H9 (cell line): Measurements from ENCODE around the gene METTL1. TPM values are rescaled to one million over a fixed set of nuclear protein-coding genes. Genes with fewer than 3 reads are reported as not detected.

Experiments
- DNase-seq: peaks from one replicate; pipeline ENCODE4 v3.0.0-alpha.2; 2017
- H2AFZ ChIP-seq: one replicate; pipeline ENCODE4 v1.6.1; 2013; ENCODE audit warnings: mild to moderate bottlenecking, low read length, control low read depth, moderate library complexity
- H2AK5ac ChIP-seq: 2 replicates; pipeline ENCODE4 v1.6.1; 2013; ENCODE audit warnings: low read length, control low read depth, mixed read lengths; ENCODE audit not compliant: insufficient read length
- H2BK120ac ChIP-seq: one replicate; pipeline ENCODE4 v1.6.1; 2013; ENCODE audit warnings: low read depth, mild to moderate bottlenecking, low read length, control low read depth, inconsistent platforms; ENCODE audit not compliant: poor library complexity, severe bottlenecking
- H2BK12ac ChIP-seq: 2 replicates; pipeline ENCODE4 v1.6.1; 2013; ENCODE audit warnings: low read length, control low read depth, mixed read lengths, low read depth; ENCODE audit not compliant: insufficient read length
- H2BK15ac ChIP-seq: 2 replicates; pipeline ENCODE4 v1.6.1; 2013; ENCODE audit warnings: low read depth, low read length, control low read depth
- H2BK20ac ChIP-seq: one replicate; pipeline ENCODE4 v1.6.1; 2013; ENCODE audit warnings: low read depth, mild to moderate bottlenecking, low read length, control low read depth, inconsistent platforms; ENCODE audit not compliant: poor library complexity, severe bottlenecking
- H2BK5ac ChIP-seq: 2 replicates; pipeline ENCODE4 v1.6.1; 2013; ENCODE audit warnings: low read length, control low read depth, mixed read lengths; ENCODE audit not compliant: insufficient read length
- H3K14ac ChIP-seq: 2 replicates; pipeline ENCODE4 v1.6.1; 2013; ENCODE audit warnings: low read length, control low read depth; ENCODE audit not compliant: insufficient read depth
- H3K18ac ChIP-seq: 2 replicates; pipeline ENCODE4 v1.6.1; 2013; ENCODE audit warnings: low read depth, mild to moderate bottlenecking, mixed read lengths, low read length, control low read depth; ENCODE audit not compliant: insufficient read length
- H3K23ac ChIP-seq: 2 replicates; pipeline ENCODE4 v1.6.1; 2013; ENCODE audit warnings: low read length, control low read depth, mixed read lengths, low read depth; ENCODE audit not compliant: insufficient read length
- H3K23me2 ChIP-seq: 2 replicates; pipeline ENCODE4 v1.6.1; 2013; ENCODE audit warnings: low read depth, mild to moderate bottlenecking, mixed read lengths, low read length, control low read depth; ENCODE audit not compliant: insufficient read length, poor library complexity, severe bottlenecking
- H3K27ac ChIP-seq: 2 replicates; pipeline ENCODE4 v1.5.1; 2013; ENCODE audit warnings: low read length, control low read depth, mixed read lengths, low read depth; ENCODE audit not compliant: insufficient read length
- H3K27me3 ChIP-seq: 2 replicates; pipeline ENCODE4 v1.6.1; 2013; ENCODE audit warnings: low read length, control low read depth, inconsistent platforms; ENCODE audit not compliant: insufficient read depth
- H3K4ac ChIP-seq: 2 replicates; pipeline ENCODE4 v1.6.1; 2013; ENCODE audit warnings: low read depth, mild to moderate bottlenecking, control low read depth, inconsistent platforms, low read length, moderate library complexity
- H3K4me1 ChIP-seq: 2 replicates; pipeline ENCODE4 v1.6.1; 2013; ENCODE audit warnings: low read length, control low read depth, inconsistent platforms; ENCODE audit not compliant: insufficient read depth
- H3K4me2 ChIP-seq: 2 replicates; pipeline ENCODE4 v1.6.1; 2013; ENCODE audit warnings: low read length, control low read depth, mixed read lengths; ENCODE audit not compliant: insufficient read length, insufficient read depth
- H3K56ac ChIP-seq: 2 replicates; pipeline ENCODE4 v1.6.1; 2013; ENCODE audit warnings: low read depth, mild to moderate bottlenecking, mixed read lengths, low read length, control low read depth; ENCODE audit not compliant: insufficient read length
- H3K79me1 ChIP-seq: 2 replicates; pipeline ENCODE4 v1.6.1; 2013; ENCODE audit warnings: low read depth, mild to moderate bottlenecking, moderate library complexity, low read length, control low read depth, inconsistent platforms; ENCODE audit not compliant: insufficient read depth, poor library complexity, severe bottlenecking
- H3K79me2 ChIP-seq: 2 replicates; pipeline ENCODE4 v1.6.1; 2013; ENCODE audit warnings: low read length, control low read depth, inconsistent platforms; ENCODE audit not compliant: insufficient read depth
- H3K9ac ChIP-seq: 2 replicates; pipeline ENCODE4 v1.6.1; 2013; ENCODE audit warnings: low read length, control low read depth, mixed read lengths; ENCODE audit not compliant: insufficient read length; ENCODE audit errors: extremely low read depth
- H3K9me3 ChIP-seq: one replicate; pipeline ENCODE4 v1.6.1; 2013; ENCODE audit warnings: low read depth, low read length, inconsistent platforms; ENCODE audit not compliant: control insufficient read depth
- H3T11ph ChIP-seq: one replicate; pipeline ENCODE4 v1.6.1; 2013; ENCODE audit warnings: mild to moderate bottlenecking, low read length, control low read depth, inconsistent platforms
- H4K20me1 ChIP-seq: one replicate; pipeline ENCODE4 v1.6.1; 2013; ENCODE audit not compliant: control insufficient read depth, insufficient read length, insufficient read depth
- H4K5ac ChIP-seq: 2 replicates; pipeline ENCODE4 v1.6.1; 2013; ENCODE audit warnings: low read depth, mild to moderate bottlenecking, mixed read lengths, low read length, control low read depth; ENCODE audit not compliant: insufficient read length
- H4K8ac ChIP-seq: replicated peaks from 2 replicates; pipeline ENCODE4 v1.6.1; 2013; ENCODE audit warnings: low read length, control low read depth, mixed read lengths, low read depth; ENCODE audit not compliant: insufficient read length
- H4K91ac ChIP-seq: 2 replicates; pipeline ENCODE4 v1.6.1; 2013; ENCODE audit warnings: low read depth, mild to moderate bottlenecking, moderate library complexity, mixed read lengths, low read length, control low read depth; ENCODE audit not compliant: insufficient read length
- H3K27ac Mint-ChIP-seq, 3 experiments: 2 replicates in 2 of 3; 3 replicates in 1 of 3; pipeline ENCODE4 v1.8.0; 2020 to 2021; ENCODE audit warnings: mixed read lengths in 3 of 3, mild to moderate bottlenecking in 1 of 3, moderate library complexity in 1 of 3
- H3K27me3 Mint-ChIP-seq: 2 replicates; pipeline ENCODE4 v1.8.0; 2021; ENCODE audit warnings: low read depth, mild to moderate bottlenecking, moderate library complexity, mixed read lengths
- H3K36me3 Mint-ChIP-seq, 3 experiments: 2 replicates in 2 of 3; 3 replicates in 1 of 3; pipeline ENCODE4 v1.8.0; 2020 to 2021; ENCODE audit warnings: low read depth in 3 of 3, mixed read lengths in 3 of 3; ENCODE audit not compliant: insufficient read depth in 1 of 3
- H3K4me1 Mint-ChIP-seq, 2 experiments: 2 replicates each; pipeline ENCODE4 v1.8.0; 2020; ENCODE audit warnings: mixed read lengths in 2 of 2
- H3K4me3 Mint-ChIP-seq, 2 experiments: 2 replicates in 1 of 2; 3 replicates in 1 of 2; pipeline ENCODE4 v1.8.0; 2020 to 2021; ENCODE audit warnings: mild to moderate bottlenecking in 2 of 2, mixed read lengths in 2 of 2, moderate library complexity in 1 of 2
- H3K9me3 Mint-ChIP-seq, 2 experiments: 2 replicates in 1 of 2; 3 replicates in 1 of 2; pipeline ENCODE4 v1.8.0; 2020; ENCODE audit warnings: mild to moderate bottlenecking in 2 of 2, mixed read lengths in 2 of 2, moderate library complexity in 1 of 2
- WGBS: extraction: QIAGEN DNeasy Blood & Tissue Kit; methylation state at CpG from one replicate; pipeline ENCODE4 v1.1.7; 2013; ENCODE audit warnings: missing lambda C conversion rate, low lambda C conversion rate, mixed read lengths; ENCODE audit not compliant: insufficient read length; ENCODE audit errors: extremely low coverage; 5-methylcytosine and 5-hydroxymethylcytosine counted together
- total RNA-seq: library from RNA; stranded (reverse); gene quantifications from 2 replicates; pipeline ENCODE4 v1.2.1, GENCODE V29; 2021
- TF ChIP-seq, protein P1 (sequence below): fragments of 200-600 bp; sonication (generic); conservative IDR thresholded peaks from 3 replicates; pipeline ENCODE4 v1.8.0; 2021; ENCODE audit warnings: antibody characterized with exemption, mild to moderate bottlenecking

METTL1 gene
- total RNA-seq, 1 experiment from 2014 or later: 58.4 TPM

DNA sequence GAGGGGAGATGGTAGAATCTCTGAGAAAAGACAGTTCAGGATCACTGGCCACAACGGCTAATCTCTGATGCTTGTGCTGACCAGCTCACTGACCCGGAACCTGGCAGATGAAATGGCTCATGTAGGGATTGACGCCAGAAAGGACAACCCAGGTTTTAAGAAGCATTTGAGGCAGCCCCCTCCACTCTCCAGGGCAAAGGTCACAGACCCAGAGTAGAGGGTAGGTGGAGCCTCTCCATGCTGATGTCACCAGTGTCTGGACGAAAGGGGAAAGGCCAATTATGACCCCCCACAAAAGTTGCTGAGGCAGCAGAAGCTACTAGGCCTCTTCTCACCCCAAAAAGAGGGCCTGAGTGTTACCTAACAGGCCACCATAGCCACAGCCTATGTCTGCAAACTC lies 1.2 kb downstream of the METTL1 start:
- Histone ChIP-seq H2BK120ac (no peak overlapping the region), H3K23ac (no peak overlapping the region), H3K4me1 (peaks cover 3% of the 10 kb centered on the region; the same call in 1 of the 2 replicates), H3K14ac (no peak overlapping the region), H3K56ac (no peak overlapping the region), H3K23me2 (peaks cover 21% of the 10 kb centered on the region), H3K18ac (no peak overlapping the region), H4K5ac (no peak overlapping the region), H2BK5ac (no peak overlapping the region), H3K27ac (no peak overlapping the region), H3K4me2 (peak overlapping the region; percentile 44), H2BK20ac (no peak overlapping the region), H3K79me1 (no peaks in the 10 kb centered on the region), H4K91ac (no peak overlapping the region), H2AFZ (no peak overlapping the region), H3K4ac (no peak overlapping the region), H2AK5ac (no peak overlapping the region), H4K8ac (no peak overlapping the region), H3K9me3 (no peaks in the 10 kb centered on the region), H3K79me2 (no peaks in the 10 kb centered on the region), H3T11ph (no peak overlapping the region), H3K9ac (no peak overlapping the region), H3K27me3 (peaks cover 9% of the 10 kb centered on the region; the same call in 1 of the 2 replicates), H4K20me1 (no peaks in the 10 kb centered on the region), H2BK15ac (no peak overlapping the region), H2BK12ac (no peak overlapping the region)
- Mint-ChIP-seq H3K4me1 (peaks cover 22 to 29% of the 10 kb centered on the region in 2 experiments), H3K9me3 (no peaks in the 10 kb centered on the region), H3K4me3 (peak overlapping the region; percentile 98 to 99; a peak in 4 of 5 replicates), H3K27ac (no peak overlapping the region; a peak in 1 of 7 replicates), H3K27me3 (peaks cover 20% of the 10 kb centered on the region), H3K36me3 (peaks cover 20 to 40% (median 31%) of the 10 kb centered on the region in 3 experiments)
- no CpG with 5 or more reads among the region's 4 CpGs for WGBS
- DNase-seq: no peak
- TF ChIP-seq, protein P1, sequence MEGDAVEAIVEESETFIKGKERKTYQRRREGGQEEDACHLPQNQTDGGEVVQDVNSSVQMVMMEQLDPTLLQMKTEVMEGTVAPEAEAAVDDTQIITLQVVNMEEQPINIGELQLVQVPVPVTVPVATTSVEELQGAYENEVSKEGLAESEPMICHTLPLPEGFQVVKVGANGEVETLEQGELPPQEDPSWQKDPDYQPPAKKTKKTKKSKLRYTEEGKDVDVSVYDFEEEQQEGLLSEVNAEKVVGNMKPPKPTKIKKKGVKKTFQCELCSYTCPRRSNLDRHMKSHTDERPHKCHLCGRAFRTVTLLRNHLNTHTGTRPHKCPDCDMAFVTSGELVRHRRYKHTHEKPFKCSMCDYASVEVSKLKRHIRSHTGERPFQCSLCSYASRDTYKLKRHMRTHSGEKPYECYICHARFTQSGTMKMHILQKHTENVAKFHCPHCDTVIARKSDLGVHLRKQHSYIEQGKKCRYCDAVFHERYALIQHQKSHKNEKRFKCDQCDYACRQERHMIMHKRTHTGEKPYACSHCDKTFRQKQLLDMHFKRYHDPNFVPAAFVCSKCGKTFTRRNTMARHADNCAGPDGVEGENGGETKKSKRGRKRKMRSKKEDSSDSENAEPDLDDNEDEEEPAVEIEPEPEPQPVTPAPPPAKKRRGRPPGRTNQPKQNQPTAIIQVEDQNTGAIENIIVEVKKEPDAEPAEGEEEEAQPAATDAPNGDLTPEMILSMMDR: no peak
